Mucosa of gallbladder (tissue), 1 donor: ENCODE measurements around the gene ADGRL1. TPM values are rescaled to one million over a fixed set of nuclear protein-coding genes. Genes with fewer than 3 reads are reported as not detected.

Experiments
- DNase-seq: peaks from one replicate; pipeline ENCODE4 v3.0.0-alpha.2; 2020; ENCODE audit warnings: low spot score
- total RNA-seq: library from RNA; stranded (reverse); gene quantifications from one replicate; pipeline ENCODE4 v1.2.1, GENCODE V29; 2021
- donor health status: DM: no; HTN: no; CAD: no.

The ADGRL1 gene
- total RNA-seq, 1 donor from 2014 or later = 33.2 TPM

GRCh38 chr19:14112809-14113385 lies 93.1 kb downstream of the ADGRL1 start:
- DNase-seq = no peak

GRCh38 chr19:14112051-14112808 lies 93.7 kb downstream of the ADGRL1 start:
- DNase-seq = no peak

GRCh38 chr19:14111486-14111885 lies 94.5 kb downstream of the ADGRL1 start:
- DNase-seq = no peak

GRCh38 chr19:14110650-14111049 lies 95.3 kb downstream of the ADGRL1 start:
- DNase-seq = no peak

- no peak for DNase-seq
Measured at GRCh38 chr19:14107581-14108461, 98.1 kb downstream of the ADGRL1 start.

GRCh38 chr19:14106840-14107239 lies 99.1 kb downstream of the ADGRL1 start:
- no peak for DNase-seq

GRCh38 chr19:14105680-14106079 lies 100.3 kb downstream of the ADGRL1 start:
- DNase-seq = no peak

GRCh38 chr19:14103310-14103709 lies 102.7 kb downstream of the ADGRL1 start:
- DNase-seq = no peak

- no peak for DNase-seq
Measured at GRCh38 chr19:14102756-14103155, 103.2 kb downstream of the ADGRL1 start.

GRCh38 chr19:14102102-14102696 lies 103.8 kb downstream of the ADGRL1 start:
- DNase-seq = no peak

GRCh38 chr19:14101003-14101545 lies 104.9 kb downstream of the ADGRL1 start:
- DNase-seq = no peak

Other genes with a start within 250 kb of the ADGRL1 start
- 25.0 TPM for gene RFX1, start 199.8 kb downstream of the ADGRL1 start, total RNA-seq
- not detected for gene RLN3, start 178.0 kb downstream of the ADGRL1 start, total RNA-seq
- gene IL27RA, start 174.4 kb downstream of the ADGRL1 start, total RNA-seq = 5.6 TPM
- 42.8 TPM for gene PALM3, start 144.1 kb downstream of the ADGRL1 start, total RNA-seq
- gene MISP3, start 133.4 kb downstream of the ADGRL1 start, total RNA-seq = 21.6 TPM
- not detected for gene C19orf67, start 120.4 kb downstream of the ADGRL1 start, total RNA-seq
- gene SAMD1, start 115.4 kb downstream of the ADGRL1 start, total RNA-seq = 56.5 TPM
- 98.7 TPM for gene PRKACA, start 88.4 kb downstream of the ADGRL1 start, total RNA-seq
- gene ASF1B, start 69.6 kb downstream of the ADGRL1 start, total RNA-seq = 1.7 TPM
- gene ADGRE5, start 175.3 kb upstream of the ADGRL1 start, total RNA-seq = 48.2 TPM
- gene DDX39A, start 213.2 kb upstream of the ADGRL1 start, total RNA-seq = 46.4 TPM
- gene PKN1, start 227.1 kb upstream of the ADGRL1 start, total RNA-seq = 136 TPM